K562 (cell line): ENCODE results near the gene LAPTM5. TPM values are rescaled to one million over a fixed set of nuclear protein-coding genes. Genes with fewer than 3 reads are reported as not detected.
A peak's percentile ranks its signal among the peaks of the same experiment; 100 is the strongest.

Source experiments
- ARID2 ChIP-seq: fragments of 450-650 bp; IDR thresholded peaks from 2 replicates; pipeline ENCODE4 v1.6.1; 2017; ENCODE audit warnings: antibody characterized with exemption, mild to moderate bottlenecking
- BMI1 ChIP-seq: fragments of 150-350 bp; IDR thresholded peaks from 2 replicates; pipeline ENCODE4 v1.6.1; 2014; ENCODE audit warnings: low read length
- CEBPB ChIP-seq: fragments of 450-650 bp; IDR thresholded peaks from 2 replicates; pipeline ENCODE4 v1.6.1; 2016; ENCODE audit warnings: missing genetic modification characterization, missing compliant biosample characterization
- CREB1 ChIP-seq, 2 experiments: sonication (generic) in 1 of 2; formaldehyde crosslinking in 1 of 2; IDR thresholded peaks; 2 replicates each; pipeline versions ENCODE4 v1.6.1 to v1.8.0; 2012 to 2022; ENCODE audit warnings: inconsistent platforms in 1 of 2, mild to moderate bottlenecking in 1 of 2, missing genetic modification reagents in 1 of 2, moderate library complexity in 1 of 2
- CREB3 ChIP-seq: fragments of 450-650 bp; conservative IDR thresholded peaks from 2 replicates; pipeline ENCODE4 v1.6.1; 2016; ENCODE audit warnings: missing genetic modification characterization, low read depth, mild to moderate bottlenecking, missing compliant biosample characterization, moderate library complexity
- E2F5 ChIP-seq: sonication (generic); formaldehyde crosslinking; IDR thresholded peaks from 2 replicates; pipeline ENCODE4 v1.8.0; 2022; ENCODE audit warnings: mild to moderate bottlenecking, missing genetic modification reagents
- ELK3 ChIP-seq: fragments of 450-650 bp; formaldehyde crosslinking; IDR thresholded peaks from 2 replicates; pipeline ENCODE4 v1.4.0; 2020; ENCODE audit warnings: mild to moderate bottlenecking
- ERF ChIP-seq: fragments of 450-650 bp; formaldehyde crosslinking; IDR thresholded peaks from 2 replicates; pipeline ENCODE4 v1.4.0; 2020; ENCODE audit warnings: mild to moderate bottlenecking, mixed read lengths
- GATAD2B ChIP-seq: fragments of 450-650 bp; IDR thresholded peaks from 2 replicates; pipeline ENCODE4 v1.6.1; 2017; ENCODE audit warnings: mild to moderate bottlenecking, borderline replicate concordance
- GTF2F1 ChIP-seq: IDR thresholded peaks from 2 replicates; pipeline ENCODE4 v1.6.1; 2011; ENCODE audit warnings: low read depth, low read length, improper control_type of control experiment
- HNRNPLL ChIP-seq: fragments of 200-400 bp; formaldehyde crosslinking; IDR thresholded peaks from 2 replicates; pipeline ENCODE4 v1.6.1; 2017; ENCODE audit warnings: low read length, low read depth, mild to moderate bottlenecking; ENCODE audit not compliant: poor library complexity, severe bottlenecking
- HOMEZ ChIP-seq: fragments of 250-450 bp; sonication (Bioruptor Pico); IDR thresholded peaks from 2 replicates; pipeline ENCODE4 v1.4.0; 2020; ENCODE audit warnings: mild to moderate bottlenecking, moderate library complexity
- NEUROD1 ChIP-seq: fragments of 150-350 bp; IDR thresholded peaks from 2 replicates; pipeline ENCODE4 v1.6.1; 2014; ENCODE audit warnings: borderline replicate concordance, low read length, low read depth; ENCODE audit not compliant: partially characterized antibody
- PHB2 ChIP-seq: fragments of 450-650 bp; IDR thresholded peaks from 2 replicates; pipeline ENCODE4 v1.6.1; 2017; ENCODE audit warnings: low read depth
- PHF20 ChIP-seq: fragments of 450-650 bp; IDR thresholded peaks from 2 replicates; pipeline ENCODE4 v1.6.1; 2018; ENCODE audit not compliant: partially characterized antibody
- PURB ChIP-seq: sonication (generic); formaldehyde crosslinking; IDR thresholded peaks from 2 replicates; pipeline ENCODE4 v1.9.0; 2021; ENCODE audit warnings: low read depth, mild to moderate bottlenecking, missing genetic modification reagents
- RBM25 ChIP-seq: fragments of 200-400 bp; formaldehyde crosslinking; IDR thresholded peaks from 2 replicates; pipeline ENCODE4 v1.6.1; 2018; ENCODE audit warnings: low read length, low read depth, moderate library complexity; ENCODE audit not compliant: severe bottlenecking
- SAFB2 ChIP-seq: fragments of 200-400 bp; formaldehyde crosslinking; IDR thresholded peaks from 2 replicates; pipeline ENCODE4 v1.6.1; 2018; ENCODE audit warnings: borderline replicate concordance, low read length, low read depth, moderate library complexity; ENCODE audit not compliant: severe bottlenecking
- TRIM24 ChIP-seq, 2 experiments: fragments of 450-650 bp; IDR thresholded peaks; 2 replicates each; pipeline ENCODE4 v1.6.1; 2016
- ZNF311 ChIP-seq: fragments of 250-450 bp; sonication (Bioruptor Pico); IDR thresholded peaks from 2 replicates; pipeline ENCODE4 v1.4.0; 2020; ENCODE audit warnings: mild to moderate bottlenecking, moderate library complexity
- ZNF449 ChIP-seq: fragments of 250-450 bp; sonication (Bioruptor Pico); IDR thresholded peaks from 2 replicates; pipeline ENCODE4 v1.8.0; 2022; ENCODE audit warnings: moderate library complexity, mild to moderate bottlenecking, inconsistent platforms
- ZNF699 ChIP-seq: fragments of 250-450 bp; sonication (Bioruptor Pico); IDR thresholded peaks from 2 replicates; pipeline ENCODE4 v1.8.0; 2021; ENCODE audit warnings: mild to moderate bottlenecking, moderate library complexity; ENCODE audit not compliant: insufficient replicate concordance
- polyA plus RNA-seq, 8 experiments: library from polyadenylated mRNA; depleted of rRNA in 4 of 8; stranded (reverse) in 5 of 8; unstranded in 3 of 8; fragments of >200 nt; fragmentation: Nextera tagmentation in 2 of 8; fragmentation: Illumina TruSeq in 1 of 8; extraction: Ambion mirVana in 2 of 8; extraction: Trizol in 1 of 8; gene quantifications; 2 replicates each; pipeline versions ENCODE4 v1.2.1 to v1.2.3, GENCODE V29; 2011 to 2014; ENCODE audit warnings: inconsistent platforms in 1 of 8, missing spikeins in 1 of 8
- total RNA-seq, 7 experiments: library from RNA; depleted of rRNA in 6 of 7; stranded (reverse); fragments of >200 nt in 6 of 7; fragmentation: Illumina TruSeq in 2 of 7; extraction: Trizol in 2 of 7; gene quantifications; 2 replicates each; pipeline versions ENCODE4 v1.2.1 to v1.2.3, GENCODE V29; 2011 to 2021; ENCODE audit warnings: low replicate concordance in 1 of 7

LAPTM5 gene
- total and polyA plus RNA-seq, 9 of the 15 experiments (the other 6 are each of a cell fraction or from before 2014, with no cell fraction given), result 2.4 to 47.3 (median 20.3) TPM

GRCh38 chr1:30768159-30768829 lies 10.7 kb upstream of the LAPTM5 start (continued):
- TF ChIP-seq BMI1 (no peak), ZNF449 (no peak), ZNF311 (CRISPR knock-in tag) (peak; percentile 55; the same call in 1 of the 2 replicates), CREB1 (IDR thresholded peaks at IDR 0.05) (no peak), CREB1 (CRISPR knock-in tag; IDR thresholded peaks at IDR 0.05) (no peak), GATAD2B (no peak), SAFB2 (no peak), HNRNPLL (no peak), CEBPB (tag) (no peak), NEUROD1 (no peak), GTF2F1 (no peak), PURB (CRISPR knock-in tag) (no peak), E2F5 (CRISPR knock-in tag) (no peak), PHF20 (no peak), ZNF699 (no peak), ARID2 (no peak), RBM25 (peak; percentile 95), PHB2 (no peak), CREB3 (tag) (peak; percentile 22; the same call in 1 of the 2 replicates), ELK3 (CRISPR knock-in tag) (no peak), HOMEZ (no peak), ERF (peak; percentile 74; the same call in 1 of the 2 replicates), TRIM24 (IDR thresholded peaks at IDR 0.05) (no peak)
